Posterior vena cava (tissue), 2 donors: ENCODE data around the gene BIN2. TPM values are rescaled to one million over a fixed set of nuclear protein-coding genes. Genes with fewer than 3 reads are reported as not detected.

Source experiments
- DNase-seq: peaks from one replicate; pipeline ENCODE4 v3.0.0-alpha.2; 2020; ENCODE audit warnings: low spot score
- intact Hi-C, 2 donors: fragments of 100-400 bp; cut with DNase I; formaldehyde crosslinking; loops; one replicate each; pipeline versions ENCODE4 v1.14.1 to v1.14.2; 2022 to 2023
- long read RNA-seq, 2 donors: library from polyadenylated mRNA; unstranded; transcript quantifications; one replicate each; pipeline ENCODE4 v2.0.0, GENCODE V29; 2020 to 2021
- total RNA-seq, 2 donors: library from RNA; stranded (reverse); fragmentation: NEBNext Ultra II Directional; extraction: Animal tissue kit (Norgen Biotek cat#: 25700); gene quantifications; one replicate each; pipeline ENCODE4 v1.2.1, GENCODE V29; 2021
- donor health status: DM: yes; HTN: yes; CAD: no.
- donor health status: DM: yes; HTN: yes; CAD: no.

BIN2 gene
- 1 to 10 TPM; 5.6 to 8.8 TPM for total RNA-seq
- long read RNA-seq, donor 1, partial matches to known transcripts = 0 of 5 reads
- long read RNA-seq, donor 1, other reads (novel, unspliced or antisense) = 1 of 5 reads
- long read RNA-seq, donor 2, partial matches to known transcripts = 2 of 4 reads
- long read RNA-seq, donor 2, other reads (novel, unspliced or antisense) = 1 of 4 reads

- intact Hi-C loops = no loop called here
- DNase-seq = peak; percentile 91
Observed at GRCh38 chr12:51323966-51324895, at the start of gene BIN2. Gene BIN2, minus strand, starts transcription at chr12:51324174. Its CDS starts 72 bp downstream, at chr12:51324102.

- no peak for DNase-seq
- intact Hi-C loops = no loop called here
Observed at GRCh38 chr12:51373187-51373586, 49.2 kb upstream of the BIN2 start.

GRCh38 chr12:51372021-51372420, 48.0 kb upstream of the BIN2 start:
- intact Hi-C loops = no loop called here
- no peak for DNase-seq

- DNase-seq = peak; percentile 89
- intact Hi-C loops = no loop called here
Observed at GRCh38 chr12:51371295-51371953, 47.5 kb upstream of the BIN2 start.

- DNase-seq = no peak
- intact Hi-C loops = no loop called here
Observed at GRCh38 chr12:51370667-51371066, 46.7 kb upstream of the BIN2 start.

GRCh38 chr12:51369581-51369980, 45.6 kb upstream of the BIN2 start:
- intact Hi-C loops = no loop called here
- DNase-seq = no peak

- DNase-seq = peak; percentile 84
Observed at GRCh38 chr12:51368640-51369517, 44.9 kb upstream of the BIN2 start.

GRCh38 chr12:51365276-51365675, 41.3 kb upstream of the BIN2 start:
- no peak for DNase-seq
- intact Hi-C loops = no loop called here

More at GRCh38 chr12:51368640-51369517, 44.9 kb upstream of the BIN2 start:
- intact Hi-C loops = no loop called here

- intact Hi-C loops = no loop called here
Observed at GRCh38 chr12:51364001-51364400, 40.0 kb upstream of the BIN2 start.

GRCh38 chr12:51362747-51363342, 38.9 kb upstream of the BIN2 start:
- no peak for DNase-seq
- intact Hi-C loops = no loop called here

More at GRCh38 chr12:51364001-51364400, 40.0 kb upstream of the BIN2 start:
- DNase-seq = no peak

- no peak for DNase-seq
- intact Hi-C loops = no loop called here
Observed at GRCh38 chr12:51362307-51362706, 38.3 kb upstream of the BIN2 start.

- DNase-seq = no peak
- intact Hi-C loops = no loop called here
Observed at GRCh38 chr12:51361161-51362016, 37.4 kb upstream of the BIN2 start.

- intact Hi-C loops = no loop called here
- DNase-seq = no peak
Observed at GRCh38 chr12:51360315-51360714, 36.3 kb upstream of the BIN2 start.

- intact Hi-C loops = no loop called here
- DNase-seq = no peak
Observed at GRCh38 chr12:51359851-51360250, 35.9 kb upstream of the BIN2 start.

- intact Hi-C loops = no loop called here
Observed at GRCh38 chr12:51358496-51358895, 34.5 kb upstream of the BIN2 start.

GRCh38 chr12:51357374-51358047, 33.5 kb upstream of the BIN2 start:
- no peak for DNase-seq
- intact Hi-C loops = no loop called here

More at GRCh38 chr12:51358496-51358895, 34.5 kb upstream of the BIN2 start:
- no peak for DNase-seq

GRCh38 chr12:51351913-51352532, 28.0 kb upstream of the BIN2 start:
- no peak for DNase-seq

More at GRCh38 chr12:51351913-51352532, 28.0 kb upstream of the BIN2 start:
- intact Hi-C loops = no loop called here
